Osteocyte (in vitro differentiated cells): ENCODE results near the gene UFD1. TPM values are rescaled to one million over a fixed set of nuclear protein-coding genes. Genes with fewer than 3 reads are reported as not detected.

ENCODE experiments used
- DNase-seq: peaks from one replicate; pipeline ENCODE4 v3.0.0; 2021; ENCODE audit warnings: mixed read lengths; ENCODE audit not compliant: unreplicated experiment; ENCODE audit errors: extremely low spot score
- H3K27ac Mint-ChIP-seq: one replicate; pipeline ENCODE4 v1.8.0; 2021; ENCODE audit warnings: mild to moderate bottlenecking, mixed read lengths; ENCODE audit not compliant: unreplicated experiment
- H3K27me3 Mint-ChIP-seq: one replicate; pipeline ENCODE4 v1.8.0; 2021; ENCODE audit warnings: mixed read lengths; ENCODE audit not compliant: unreplicated experiment
- H3K36me3 Mint-ChIP-seq: one replicate; pipeline ENCODE4 v1.8.0; 2021; ENCODE audit warnings: mixed read lengths; ENCODE audit not compliant: unreplicated experiment
- H3K4me1 Mint-ChIP-seq: one replicate; pipeline ENCODE4 v1.8.0; 2021; ENCODE audit warnings: mixed read lengths; ENCODE audit not compliant: unreplicated experiment
- H3K4me3 Mint-ChIP-seq: one replicate; pipeline ENCODE4 v1.8.0; 2021; ENCODE audit warnings: mild to moderate bottlenecking, moderate library complexity, mixed read lengths; ENCODE audit not compliant: unreplicated experiment
- H3K9me3 Mint-ChIP-seq: one replicate; pipeline ENCODE4 v1.8.0; 2021; ENCODE audit warnings: mixed read lengths; ENCODE audit not compliant: unreplicated experiment
- CTCF ChIP-seq: fragments of 200-600 bp; sonication (generic); IDR thresholded peaks from 2 replicates; pipeline ENCODE4 v1.5.0; 2021; ENCODE audit warnings: antibody characterized with exemption, mild to moderate bottlenecking, moderate library complexity
- total RNA-seq: library from RNA; stranded (reverse); gene quantifications from 2 replicates; pipeline ENCODE4 v1.2.1, GENCODE V29; 2021

Gene UFD1
- total RNA-seq, 1 donor from 2014 or later, result 72.5 TPM

- no peak for TF ChIP-seq CTCF
- Mint-ChIP-seq H3K27ac (no peak overlapping the region), H3K4me1 (peaks cover 12% of the 10 kb centered on the region), H3K36me3 (no peaks in the 10 kb centered on the region), H3K9me3 (no peaks in the 10 kb centered on the region), H3K4me3 (no peak overlapping the region), H3K27me3 (peaks cover 11% of the 10 kb centered on the region)
- no peak for DNase-seq
These were observed 43.9 kb upstream of the UFD1 start for GRCh38 chr22:19522881-19523239.

GRCh38 chr22:19522190-19522880 is 43.3 kb upstream of the UFD1 start:
- no peak for DNase-seq
- Mint-ChIP-seq H3K4me3 (no peak overlapping the region), H3K27me3 (peaks cover 11% of the 10 kb centered on the region), H3K9me3 (no peaks in the 10 kb centered on the region), H3K4me1 (peaks cover 10% of the 10 kb centered on the region), H3K36me3 (no peaks in the 10 kb centered on the region), H3K27ac (no peak overlapping the region)
- TF ChIP-seq CTCF, result no peak

- no peak for TF ChIP-seq CTCF
- no peak overlapping the region for H3K4me3 Mint-ChIP-seq
- no peak for DNase-seq
- no peaks in the 10 kb centered on the region for H3K9me3 Mint-ChIP-seq
- no peak overlapping the region for H3K27ac Mint-ChIP-seq
- H3K27me3 Mint-ChIP-seq, result peaks cover 11% of the 10 kb centered on the region
- H3K36me3 Mint-ChIP-seq, result no peaks in the 10 kb centered on the region
- H3K4me1 Mint-ChIP-seq, result peaks cover 10% of the 10 kb centered on the region
These were observed 41.7 kb upstream of the UFD1 start for GRCh38 chr22:19520566-19521305.

GRCh38 chr22:19520007-19520406 is 41.0 kb upstream of the UFD1 start:
- no peak for TF ChIP-seq CTCF
- Mint-ChIP-seq H3K9me3 (no peaks in the 10 kb centered on the region), H3K36me3 (no peaks in the 10 kb centered on the region), H3K4me1 (peaks cover 10% of the 10 kb centered on the region), H3K4me3 (no peak overlapping the region), H3K27me3 (peaks cover 10% of the 10 kb centered on the region), H3K27ac (no peak overlapping the region)
- DNase-seq, result no peak

- no peak overlapping the region for H3K4me3 Mint-ChIP-seq
- peaks cover 6% of the 10 kb centered on the region for H3K4me1 Mint-ChIP-seq
- H3K9me3 Mint-ChIP-seq, result no peaks in the 10 kb centered on the region
- no peak for DNase-seq
- H3K36me3 Mint-ChIP-seq, result no peaks in the 10 kb centered on the region
- no peak overlapping the region for H3K27ac Mint-ChIP-seq
- H3K27me3 Mint-ChIP-seq, result peaks cover 5% of the 10 kb centered on the region
- TF ChIP-seq CTCF, result no peak
These were observed 40.3 kb upstream of the UFD1 start for GRCh38 chr22:19519041-19519926.
